Stomach (tissue), 9 donors: ENCODE data around the gene FER1L5. TPM values are rescaled to one million over a fixed set of nuclear protein-coding genes. Genes with fewer than 3 reads are reported as not detected.

Experiments
- DNase-seq, 2 donors: peaks; one replicate each; pipeline versions ENCODE4 v3.0.0 to v3.0.0-alpha.2; 2013 to 2019
- H3K27ac ChIP-seq, 5 donors: fragments of 200-600 bp in 4 of 5; sonication (generic) in 4 of 5; one replicate each; pipeline ENCODE4 v1.5.1; 2013 to 2019; ENCODE audit warnings: mild to moderate bottlenecking in 1 of 5, moderate library complexity in 1 of 5
- H3K27me3 ChIP-seq, 3 donors: fragments of 200-600 bp; sonication (generic); one replicate each; pipeline ENCODE4 v1.5.1; 2017 to 2019; ENCODE audit warnings: mixed run types in 1 of 3
- H3K36me3 ChIP-seq, 4 donors: fragments of 200-600 bp; sonication (generic); 1 replicate in 3 of 4; 2 replicates in 1 of 4; pipeline ENCODE4 v1.5.1; 2016 to 2019
- H3K4me1 ChIP-seq, 4 donors: fragments of 200-600 bp; sonication (generic); one replicate each; pipeline ENCODE4 v1.5.1; 2016 to 2019
- H3K4me3 ChIP-seq, 4 donors: fragments of 200-600 bp; sonication (generic) in 3 of 4; one replicate each; pipeline ENCODE4 v1.5.1; 2016 to 2019; ENCODE audit warnings: mild to moderate bottlenecking in 1 of 4
- H3K9me3 ChIP-seq, 4 donors: fragments of 200-600 bp; sonication (generic); one replicate each; pipeline ENCODE4 v1.5.1; 2016 to 2019
- EP300 ChIP-seq: sonication (generic); formaldehyde crosslinking; IDR thresholded peaks from one replicate; pipeline ENCODE4 v1.6.1; 2017; ENCODE audit warnings: antibody characterized with exemption
- POLR2A ChIP-seq, 4 donors: fragments of 450-650 bp; IDR thresholded peaks; one replicate each; pipeline ENCODE4 v1.6.1; 2016; ENCODE audit warnings: antibody characterized with exemption in 4 of 4, control low read depth in 2 of 4, mild to moderate bottlenecking in 1 of 4, moderate library complexity in 1 of 4
- POLR2AphosphoS5 ChIP-seq, 3 donors: sonication (generic); formaldehyde crosslinking; IDR thresholded peaks; one replicate each; pipeline ENCODE4 v1.6.1; 2016; ENCODE audit warnings: antibody characterized with exemption in 3 of 3
- WGBS, 5 donors: extraction: QIAGEN DNeasy Blood & Tissue Kit in 3 of 5; methylation state at CpG; one replicate each; pipeline versions ENCODE4 v1.1.5 to v1.1.7; 2013 to 2018; 5-methylcytosine and 5-hydroxymethylcytosine counted together
- intact Hi-C: fragments of 100-400 bp; cut with DNase I; formaldehyde crosslinking; loops from one replicate; pipeline ENCODE4 v1.15.1; 2023; ENCODE audit warnings: low total_unique reads
- polyA plus RNA-seq, 3 donors: library from polyadenylated mRNA; stranded (reverse); fragments of 200-250 nt; gene quantifications; one replicate each; pipeline ENCODE4 v1.2.3, GENCODE V29; 2013
- total RNA-seq, 5 donors: library from RNA; depleted of rRNA; stranded (reverse); fragments of >200 nt; gene quantifications; one replicate each; pipeline versions ENCODE4 v1.1.0 to v1.2.3, GENCODE V29; 2014 to 2016
- TF ChIP-seq, protein P1 (sequence below), 7 experiments: fragments of 450-650 bp in 4 of 7; fragments of 200-600 bp in 3 of 7; sonication (generic) in 3 of 7; IDR thresholded peaks; one replicate each; pipeline ENCODE4 v1.5.1; 2016 to 2019; ENCODE audit warnings: antibody characterized with exemption in 7 of 7, control low read depth in 2 of 7, mild to moderate bottlenecking in 1 of 7
- donor health status: healthy with polysubstance abuse.
- donor health status: Bipolar disorder and iron deficiency.
- donor health status: healthy.

The FER1L5 gene
- total and polyA plus RNA-seq, 8 donors = 0.03 to 0.73 (median 0.06) TPM; not detected in 5

DNA sequence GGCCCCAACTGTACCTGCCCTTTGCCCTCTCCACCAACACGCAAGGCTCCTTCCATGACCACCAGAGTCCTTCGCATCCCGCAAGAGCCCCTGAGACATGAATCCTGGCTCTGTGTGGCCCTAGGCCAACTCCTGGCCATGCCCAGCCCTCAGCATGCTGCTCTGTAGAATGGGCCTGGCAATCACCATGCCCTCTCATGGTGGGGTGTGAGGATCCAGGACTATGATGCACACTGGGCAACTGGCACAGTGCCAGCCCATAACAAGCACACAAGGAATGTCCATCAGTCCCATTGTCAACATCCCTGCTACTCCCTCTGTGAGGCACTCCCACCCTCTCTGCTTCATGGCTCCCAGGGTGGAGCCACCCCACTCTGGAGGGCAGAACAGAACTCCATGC, 44.7 kb downstream of the FER1L5 start:
- H3K9me3 ChIP-seq = no peaks in the 10 kb centered on the region
- no peak overlapping the region for H3K4me3 ChIP-seq
- intact Hi-C loops = no loop called here
- peaks cover 5 to 14% (median 12%) of the 10 kb centered on the region in 4 donors for H3K4me1 ChIP-seq
- H3K27ac ChIP-seq = no peak overlapping the region
- no peak for DNase-seq
- H3K27me3 ChIP-seq = peaks cover 0 to 9% (median 0%) of the 10 kb centered on the region in 3 donors
- no peaks in the 10 kb centered on the region for H3K36me3 ChIP-seq
- WGBS, 5 donors = 96 to 100% (median 98%) methylated on average over 3 of the region's 3 CpGs
- TF ChIP-seq EP300 (no peak), POLR2AphosphoS5 (IDR thresholded peaks at IDR 0.05) (no peak), POLR2A (IDR thresholded peaks at IDR 0.05) (no peak)
- TF ChIP-seq, protein P1, sequence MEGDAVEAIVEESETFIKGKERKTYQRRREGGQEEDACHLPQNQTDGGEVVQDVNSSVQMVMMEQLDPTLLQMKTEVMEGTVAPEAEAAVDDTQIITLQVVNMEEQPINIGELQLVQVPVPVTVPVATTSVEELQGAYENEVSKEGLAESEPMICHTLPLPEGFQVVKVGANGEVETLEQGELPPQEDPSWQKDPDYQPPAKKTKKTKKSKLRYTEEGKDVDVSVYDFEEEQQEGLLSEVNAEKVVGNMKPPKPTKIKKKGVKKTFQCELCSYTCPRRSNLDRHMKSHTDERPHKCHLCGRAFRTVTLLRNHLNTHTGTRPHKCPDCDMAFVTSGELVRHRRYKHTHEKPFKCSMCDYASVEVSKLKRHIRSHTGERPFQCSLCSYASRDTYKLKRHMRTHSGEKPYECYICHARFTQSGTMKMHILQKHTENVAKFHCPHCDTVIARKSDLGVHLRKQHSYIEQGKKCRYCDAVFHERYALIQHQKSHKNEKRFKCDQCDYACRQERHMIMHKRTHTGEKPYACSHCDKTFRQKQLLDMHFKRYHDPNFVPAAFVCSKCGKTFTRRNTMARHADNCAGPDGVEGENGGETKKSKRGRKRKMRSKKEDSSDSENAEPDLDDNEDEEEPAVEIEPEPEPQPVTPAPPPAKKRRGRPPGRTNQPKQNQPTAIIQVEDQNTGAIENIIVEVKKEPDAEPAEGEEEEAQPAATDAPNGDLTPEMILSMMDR (IDR thresholded peaks at IDR 0.05) = no peak

DNA sequence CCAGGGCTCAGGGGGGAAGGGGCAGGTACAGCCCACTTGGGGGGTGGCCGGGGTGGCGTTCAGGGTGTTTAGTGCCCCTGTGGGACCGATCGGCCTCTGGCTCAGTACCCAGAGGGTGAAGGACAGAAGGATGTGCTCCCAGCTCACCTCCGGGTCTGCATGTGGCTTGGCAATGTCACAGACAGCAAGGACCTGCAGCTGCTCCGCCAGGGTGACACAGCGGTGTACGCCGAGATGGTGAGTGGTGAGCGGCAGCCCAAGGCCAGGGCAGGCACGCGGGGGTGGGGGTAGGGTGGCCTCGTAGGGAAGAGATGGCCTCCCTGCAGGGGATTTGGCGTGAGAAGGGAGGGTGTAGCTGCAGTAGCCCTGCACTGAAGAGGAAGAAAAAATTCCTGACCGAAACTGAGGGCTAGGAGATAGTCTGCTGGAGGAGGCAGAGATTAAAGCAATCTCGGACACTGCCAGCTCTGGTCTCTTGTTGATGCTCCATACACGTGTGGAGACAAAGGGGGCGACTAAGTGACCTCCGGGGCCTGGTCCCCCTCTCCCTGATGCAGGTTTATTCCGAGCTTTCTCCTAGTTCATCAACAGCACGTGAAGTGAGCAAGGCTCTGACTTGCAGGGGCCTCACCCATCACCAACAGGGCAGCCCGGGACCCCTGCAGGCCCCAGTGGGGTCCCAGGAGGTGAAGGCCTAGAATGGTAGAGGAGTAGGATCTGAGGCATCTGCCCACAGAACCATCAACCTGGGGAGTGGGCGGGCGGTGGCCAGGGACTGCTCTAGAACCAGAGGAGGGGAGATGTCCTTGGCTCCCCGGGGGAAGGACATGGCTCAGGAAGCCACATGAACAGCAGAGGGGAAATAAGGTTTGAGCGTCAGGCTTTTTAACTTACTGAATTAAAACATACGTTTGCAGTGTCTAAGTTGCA, 45.4 kb downstream of the FER1L5 start:
- intact Hi-C loops = no loop called here
- no peaks in the 10 kb centered on the region for H3K9me3 ChIP-seq
- H3K27ac ChIP-seq = no peak overlapping the region
- H3K4me1 ChIP-seq = peaks cover 5 to 14% (median 12%) of the 10 kb centered on the region in 4 donors
- TF ChIP-seq POLR2AphosphoS5 (IDR thresholded peaks at IDR 0.05) (no peak), EP300 (no peak), POLR2A (IDR thresholded peaks at IDR 0.05) (no peak)
- TF ChIP-seq, protein P1 (IDR thresholded peaks at IDR 0.05) = no peak
- H3K4me3 ChIP-seq = no peak overlapping the region
- H3K27me3 ChIP-seq = peaks cover 0 to 9% (median 0%) of the 10 kb centered on the region in 3 donors
- no peak for DNase-seq
- H3K36me3 ChIP-seq = no peaks in the 10 kb centered on the region
- 85 to 92% (median 85%) methylated on average over 26 to 27 of the region's 27 CpGs for WGBS, 5 donors

DNA sequence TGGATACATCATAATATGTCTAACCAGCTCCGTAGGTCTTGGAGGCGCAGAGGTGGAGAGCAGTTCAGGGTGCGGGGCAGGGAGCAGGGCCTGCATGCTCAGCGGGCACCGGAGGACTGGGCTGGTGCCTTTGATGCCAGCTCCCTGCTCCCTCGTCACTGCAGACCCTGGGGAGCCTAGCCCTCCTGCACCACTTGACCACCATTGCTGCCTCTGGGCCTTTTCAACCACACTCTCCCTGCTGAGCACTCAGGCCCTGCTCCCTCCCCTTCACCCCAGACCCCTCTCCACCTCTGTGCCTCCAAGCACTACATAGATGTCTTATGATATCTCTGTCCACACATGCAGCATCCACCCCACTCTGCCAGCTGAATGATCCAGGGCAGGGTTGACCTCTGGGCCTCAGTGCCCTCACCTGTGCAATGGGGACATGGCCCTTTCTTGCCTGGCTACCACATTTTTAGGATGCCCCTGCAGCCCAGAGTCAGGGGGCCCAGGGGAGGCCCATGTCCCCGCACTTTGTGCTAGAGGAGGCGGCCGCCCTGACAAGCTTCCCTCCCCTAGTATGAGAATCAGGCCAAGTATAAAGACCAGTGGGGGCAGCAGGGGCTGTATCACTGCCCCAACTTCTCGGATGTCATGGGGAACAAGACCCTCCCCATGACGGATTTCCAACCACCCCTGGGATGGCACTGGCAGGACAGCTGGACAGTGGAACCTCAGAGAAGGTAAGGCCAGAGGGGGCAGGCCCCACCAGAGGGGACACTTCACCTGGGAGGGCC, 46.3 kb downstream of the FER1L5 start:
- WGBS, 5 donors = 93 to 97% (median 94%) methylated on average over 11 of the region's 11 CpGs
- Histone ChIP-seq H3K4me3 (no peak overlapping the region), H3K27me3 (peaks cover 0 to 9% (median 0%) of the 10 kb centered on the region in 3 donors), H3K9me3 (no peaks in the 10 kb centered on the region), H3K36me3 (no peaks in the 10 kb centered on the region), H3K27ac (no peak overlapping the region), H3K4me1 (peaks cover 5 to 14% (median 12%) of the 10 kb centered on the region in 4 donors)
- no peak for DNase-seq
- intact Hi-C loops = no loop called here
- TF ChIP-seq POLR2AphosphoS5 (IDR thresholded peaks at IDR 0.05) = no peak
- no peak for TF ChIP-seq POLR2A (IDR thresholded peaks at IDR 0.05)
- no peak for TF ChIP-seq EP300
- TF ChIP-seq, protein P1 (IDR thresholded peaks at IDR 0.05) = no peak

DNA sequence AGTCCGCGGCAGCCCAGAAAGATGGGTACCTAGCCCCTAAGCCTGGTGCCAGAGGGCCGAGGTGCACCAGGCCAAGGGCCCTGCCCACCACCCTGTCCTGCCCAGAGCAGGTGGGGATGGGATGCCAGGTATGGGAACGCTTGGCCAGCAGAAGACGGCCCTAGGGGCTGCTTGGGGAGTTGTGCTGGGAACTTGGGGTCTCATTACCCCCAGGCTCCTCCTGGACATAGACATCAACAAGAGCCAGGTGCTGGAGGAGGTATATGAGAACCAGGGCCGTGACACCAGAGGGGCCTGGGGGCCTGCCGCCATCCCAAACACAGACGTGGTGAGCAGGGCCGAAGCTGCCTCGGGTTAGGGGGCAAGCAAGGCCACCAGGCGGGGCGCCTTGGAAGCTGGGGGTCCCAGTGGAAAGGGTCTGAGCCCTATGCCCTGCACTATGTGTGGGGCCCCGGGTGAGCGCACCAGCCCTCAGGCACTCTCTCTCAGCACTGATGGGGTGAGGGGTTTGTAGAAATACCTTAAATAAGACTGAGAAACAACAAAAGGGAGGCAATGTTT, 46.9 kb downstream of the FER1L5 start:
- H3K9me3 ChIP-seq = no peaks in the 10 kb centered on the region
- H3K36me3 ChIP-seq = no peaks in the 10 kb centered on the region
- H3K4me3 ChIP-seq = no peak overlapping the region
- no peak overlapping the region for H3K27ac ChIP-seq
- TF ChIP-seq EP300 (no peak), POLR2A (IDR thresholded peaks at IDR 0.05) (no peak), POLR2AphosphoS5 (IDR thresholded peaks at IDR 0.05) (no peak)
- TF ChIP-seq, protein P1 (IDR thresholded peaks at IDR 0.05) = no peak
- intact Hi-C loops = no loop called here
- 92 to 94% (median 94%) methylated on average over 6 to 14 of the region's 14 CpGs for WGBS, 5 donors
- H3K27me3 ChIP-seq = peaks cover 0 to 9% (median 0%) of the 10 kb centered on the region in 3 donors
- no peak for DNase-seq
- H3K4me1 ChIP-seq = peaks cover 5 to 14% (median 12%) of the 10 kb centered on the region in 4 donors
